Activated T-cell treated with anti-CD3 and anti-CD28 coated beads for 1 hour (primary cell): Measurements from ENCODE around the gene CREG2.
A peak's percentile ranks its signal among the peaks of the same experiment; 100 is the strongest.

Experiments used
- DNase-seq: peaks from one replicate; pipeline ENCODE4 v3.0.0-alpha.2; 2020; ENCODE audit warnings: low read depth

The CREG2 gene, protein sequence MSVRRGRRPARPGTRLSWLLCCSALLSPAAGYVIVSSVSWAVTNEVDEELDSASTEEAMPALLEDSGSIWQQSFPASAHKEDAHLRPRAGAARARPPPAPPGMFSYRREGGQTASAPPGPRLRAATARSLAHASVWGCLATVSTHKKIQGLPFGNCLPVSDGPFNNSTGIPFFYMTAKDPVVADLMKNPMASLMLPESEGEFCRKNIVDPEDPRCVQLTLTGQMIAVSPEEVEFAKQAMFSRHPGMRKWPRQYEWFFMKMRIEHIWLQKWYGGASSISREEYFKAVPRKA

DNA sequence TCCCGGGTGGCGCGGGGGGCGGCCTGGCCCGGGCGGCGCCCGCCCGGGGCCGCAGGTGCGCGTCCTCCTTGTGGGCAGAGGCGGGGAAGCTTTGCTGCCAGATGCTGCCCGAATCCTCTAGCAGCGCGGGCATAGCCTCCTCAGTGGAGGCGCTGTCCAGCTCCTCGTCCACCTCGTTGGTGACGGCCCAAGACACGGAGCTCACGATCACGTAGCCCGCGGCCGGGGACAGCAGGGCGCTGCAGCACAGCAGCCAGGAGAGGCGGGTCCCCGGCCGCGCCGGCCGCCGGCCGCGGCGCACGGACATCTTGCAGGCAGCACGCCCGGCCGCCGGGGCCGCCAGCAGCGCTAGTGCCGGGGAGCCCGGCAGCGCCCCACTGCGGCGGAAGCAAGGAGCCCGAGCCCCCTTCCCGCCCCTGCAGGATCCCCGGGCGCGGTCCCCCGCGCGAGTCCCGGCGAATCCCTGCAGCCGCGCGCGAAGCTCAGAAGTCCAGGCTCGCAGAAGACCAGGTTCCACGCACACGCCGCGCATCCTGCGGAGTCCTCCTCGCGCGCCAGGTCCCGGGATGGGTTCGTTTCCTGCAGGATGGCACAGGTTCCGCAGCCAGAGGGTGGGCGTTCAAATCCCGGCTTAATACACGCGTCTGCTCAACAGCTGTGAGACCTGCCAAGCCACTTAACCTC lies at the start of gene CREG2:
CREG2 (minus strand) TSS at position 353 of the 684 bp plus-strand sequence; CDS start at position 307, 46 bp downstream.
- DNase-seq, result peak; percentile 28

DNA sequence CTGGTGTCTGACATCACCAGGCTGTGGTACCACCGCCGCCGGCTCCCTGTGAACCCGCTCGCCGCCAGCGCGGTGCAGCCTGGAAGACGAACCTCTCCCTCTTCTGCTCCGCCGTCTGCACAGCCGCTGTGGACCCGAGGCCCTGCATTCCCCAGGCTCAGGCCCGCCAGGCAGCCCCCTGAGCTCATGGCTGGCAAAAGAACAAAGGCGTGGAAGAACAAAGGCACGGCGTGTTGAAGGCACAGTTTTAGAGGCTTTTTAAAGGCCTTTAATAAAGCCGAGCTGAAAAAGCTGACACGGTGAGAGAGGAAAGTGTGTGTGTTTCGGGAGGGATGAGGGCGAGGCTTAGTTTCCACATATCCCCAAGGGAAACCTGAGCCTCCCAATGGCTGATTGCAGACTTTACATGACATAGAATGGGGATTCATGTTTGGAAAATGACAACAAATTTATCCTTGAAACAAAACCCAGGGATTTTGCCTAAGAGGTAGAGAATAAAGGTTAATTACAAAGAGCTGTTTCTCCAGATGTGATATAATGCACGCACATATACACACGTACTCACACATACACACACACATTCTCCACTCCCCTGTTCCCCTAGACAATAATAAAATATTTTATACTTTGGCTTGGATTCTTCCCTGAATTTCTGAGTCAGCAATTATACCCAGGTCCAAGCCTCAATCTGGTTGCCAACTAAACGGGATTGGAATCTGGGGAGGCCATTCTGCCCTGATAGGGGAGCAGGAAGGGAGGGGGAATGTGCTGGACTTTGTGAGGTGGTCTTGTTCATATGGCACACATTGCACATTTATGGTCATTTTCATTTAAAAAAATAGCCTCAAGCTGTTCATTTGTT lies 47.9 kb upstream of the CREG2 start:
- no peak for DNase-seq

DNA sequence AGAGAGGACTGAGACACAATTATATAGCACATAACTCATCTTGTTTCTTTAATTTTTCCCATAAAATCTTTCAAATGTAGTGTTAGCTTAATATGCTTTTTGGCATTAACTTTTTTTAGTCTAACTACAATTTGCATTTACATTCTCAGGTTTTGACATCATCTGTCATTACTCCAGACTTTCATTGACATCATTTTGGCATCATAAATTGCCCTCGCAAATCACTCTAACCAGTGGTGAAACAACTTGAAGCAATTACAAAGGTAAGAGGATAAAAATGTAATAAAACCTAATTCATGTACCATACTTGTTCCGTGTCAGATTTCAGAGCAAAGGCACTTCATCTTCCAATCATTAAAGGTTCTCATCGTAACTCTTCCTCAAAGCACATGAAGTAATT lies 46.2 kb upstream of the CREG2 start:
- no peak for DNase-seq

DNA sequence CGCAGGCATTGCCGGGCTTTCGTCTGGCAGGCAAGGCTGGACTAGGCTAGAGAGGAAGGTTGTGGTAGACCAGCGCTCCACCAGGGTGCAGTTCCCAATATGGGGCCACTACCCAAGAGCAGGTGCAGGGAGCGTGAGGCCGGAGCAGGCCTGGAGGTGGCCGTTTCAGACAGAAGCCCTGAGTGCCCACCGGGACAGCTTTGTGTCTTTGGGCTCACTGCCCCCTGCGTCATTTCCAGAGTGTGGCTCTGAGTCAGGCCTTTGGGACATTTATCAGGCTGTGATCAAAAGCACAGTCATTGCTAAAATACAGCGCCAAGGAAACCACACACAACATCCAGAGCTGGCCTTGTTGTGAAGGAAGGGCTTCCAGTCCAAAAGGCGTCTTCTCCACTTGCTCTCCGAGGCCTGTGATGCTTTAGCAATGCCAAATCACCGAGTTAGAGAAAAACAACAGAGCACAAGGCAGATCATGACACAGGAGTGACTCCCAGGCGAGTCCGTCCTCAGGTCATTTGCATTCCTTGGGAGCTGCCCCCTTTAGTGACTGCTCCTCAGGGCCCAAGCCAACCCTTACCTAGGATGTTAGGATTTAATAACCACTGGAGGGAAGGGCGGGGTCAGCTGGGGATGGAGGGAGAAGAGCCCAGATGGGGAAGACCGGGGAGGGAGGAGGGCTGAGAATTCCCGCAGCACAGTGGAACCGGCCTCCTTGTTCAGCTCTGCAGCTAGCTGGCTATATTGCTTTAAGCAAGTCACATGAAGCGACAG lies 45.3 kb upstream of the CREG2 start:
- no peak for DNase-seq

DNA sequence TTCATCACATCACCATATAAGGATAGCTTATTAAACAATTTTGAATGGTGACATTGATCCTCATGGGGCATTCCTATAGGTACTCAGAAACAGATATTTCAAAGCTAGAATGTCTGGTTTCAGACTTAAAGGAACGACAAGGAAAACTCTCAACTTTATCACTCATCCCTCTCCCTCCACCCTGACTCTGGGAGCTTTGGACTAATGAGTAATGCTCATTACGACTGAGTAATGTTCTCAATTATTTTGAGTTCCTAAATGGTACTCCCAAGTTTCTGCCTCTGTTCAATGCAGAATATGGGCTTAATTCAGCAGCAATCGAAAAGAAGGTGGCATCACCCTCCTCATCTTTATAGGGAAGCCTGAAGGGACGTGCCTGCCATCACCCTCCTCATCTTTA lies 44.2 kb upstream of the CREG2 start:
- no peak for DNase-seq

DNA sequence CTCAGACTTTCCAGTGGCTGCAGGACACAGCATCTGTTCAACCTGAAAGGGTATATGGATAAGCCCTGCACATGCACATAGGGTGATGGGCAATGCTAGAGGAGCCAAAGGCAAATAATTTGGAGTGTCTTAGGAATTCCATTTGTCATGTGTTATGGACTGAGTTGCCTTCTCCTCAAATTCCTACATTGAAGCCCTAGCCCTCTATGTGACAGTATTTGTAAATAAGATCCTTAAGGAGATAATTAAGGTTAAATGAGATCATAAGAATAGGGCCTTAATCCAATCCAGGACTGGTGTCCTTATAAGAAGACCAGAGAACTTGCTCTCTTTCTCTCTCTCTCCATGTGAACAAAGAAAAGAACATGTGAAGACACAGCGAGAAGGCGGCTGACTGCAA lies 42.9 kb upstream of the CREG2 start:
- no peak for DNase-seq

DNA sequence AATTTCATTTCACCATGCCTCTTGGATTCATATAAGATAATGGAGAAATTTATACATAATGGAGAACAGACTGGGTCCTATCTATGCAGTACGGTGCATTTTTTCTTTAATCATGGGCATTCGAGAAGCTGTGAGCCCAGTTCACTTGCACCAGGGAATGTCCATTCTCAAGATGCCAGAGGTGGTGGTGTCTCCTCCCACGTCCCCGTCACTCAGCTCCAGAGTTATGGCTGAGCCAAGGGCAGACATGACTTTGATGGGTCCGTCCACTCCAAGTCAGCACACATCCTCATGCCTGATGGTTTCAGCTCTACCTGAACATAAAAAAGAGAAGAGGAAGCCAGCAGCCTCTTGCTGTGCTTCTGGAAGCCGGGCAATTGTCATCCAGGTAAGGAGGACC lies 42.1 kb upstream of the CREG2 start:
- DNase-seq, result no peak

DNA sequence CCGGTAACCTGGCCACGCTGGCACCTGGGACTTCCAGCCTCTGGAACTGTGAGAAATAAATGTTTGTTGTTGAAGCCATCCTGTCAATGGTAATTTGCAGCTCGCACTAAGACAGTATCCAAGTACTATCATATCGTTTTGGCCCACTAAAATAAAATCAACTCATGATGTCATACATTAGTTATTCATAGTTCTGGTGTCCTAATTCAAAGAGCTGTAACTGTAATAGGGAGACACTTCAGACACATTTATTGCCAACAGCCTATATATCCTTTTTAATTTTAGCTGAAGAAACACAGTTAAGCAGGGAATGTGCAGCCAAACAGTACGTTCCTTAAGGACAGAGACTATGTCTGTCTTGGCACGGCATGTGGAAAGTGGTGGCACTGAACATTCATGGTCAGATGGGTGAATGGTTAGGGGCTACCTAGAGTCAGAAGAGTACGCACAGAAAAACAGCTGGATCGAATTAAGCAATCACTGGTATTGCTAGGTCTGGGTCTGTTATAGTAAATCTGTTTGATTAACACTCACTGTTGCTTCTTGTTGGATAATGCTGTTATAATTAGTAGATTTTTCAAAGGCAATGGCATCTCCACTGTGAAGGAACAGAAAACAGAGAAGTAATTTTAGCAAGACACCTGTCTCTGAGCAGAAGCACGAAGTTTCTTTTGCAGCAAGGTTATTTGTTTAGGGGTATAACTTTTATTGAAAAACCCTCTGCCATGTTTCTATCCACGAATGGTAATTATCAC lies 41.3 kb upstream of the CREG2 start:
- DNase-seq, result no peak

DNA sequence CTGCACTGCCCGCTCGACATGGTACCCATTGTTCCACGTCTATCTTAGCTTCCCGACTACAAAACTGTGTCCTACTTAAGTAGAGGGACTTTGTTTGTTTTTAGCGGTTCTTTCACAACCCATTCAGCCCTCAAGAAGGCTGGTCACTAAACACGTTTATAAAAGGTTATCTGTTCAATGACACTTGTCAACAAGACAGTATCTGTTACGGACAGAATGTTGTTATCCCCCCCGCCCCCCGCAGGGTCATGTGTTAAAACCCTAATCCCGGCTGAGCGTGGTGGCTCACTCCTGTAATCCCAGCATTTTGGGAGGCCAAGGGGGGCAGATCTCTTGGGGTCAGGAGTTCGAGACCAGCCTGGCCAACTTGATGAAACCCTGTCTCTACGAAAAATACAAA lies 40.4 kb upstream of the CREG2 start:
- no peak for DNase-seq

DNA sequence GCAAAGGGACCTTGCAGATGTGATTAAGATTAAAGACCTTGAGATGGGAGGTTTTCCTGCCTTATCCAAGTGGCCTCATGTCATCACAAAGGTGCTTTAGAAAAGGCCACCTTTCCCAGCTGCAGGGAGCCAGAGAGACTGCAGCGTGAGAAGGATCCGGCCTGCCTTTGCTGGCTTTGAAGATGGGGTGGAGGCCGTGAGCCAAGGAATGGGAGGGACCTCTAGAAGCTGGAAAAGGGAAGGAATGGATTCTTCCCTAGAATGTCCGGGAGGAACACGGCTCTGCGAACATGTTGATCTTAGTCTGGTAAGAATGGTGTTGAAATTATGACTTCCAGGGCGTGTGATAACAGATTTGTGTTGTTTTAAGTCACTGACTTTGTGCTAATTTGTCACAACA lies 39.9 kb upstream of the CREG2 start:
- DNase-seq, result no peak

DNA sequence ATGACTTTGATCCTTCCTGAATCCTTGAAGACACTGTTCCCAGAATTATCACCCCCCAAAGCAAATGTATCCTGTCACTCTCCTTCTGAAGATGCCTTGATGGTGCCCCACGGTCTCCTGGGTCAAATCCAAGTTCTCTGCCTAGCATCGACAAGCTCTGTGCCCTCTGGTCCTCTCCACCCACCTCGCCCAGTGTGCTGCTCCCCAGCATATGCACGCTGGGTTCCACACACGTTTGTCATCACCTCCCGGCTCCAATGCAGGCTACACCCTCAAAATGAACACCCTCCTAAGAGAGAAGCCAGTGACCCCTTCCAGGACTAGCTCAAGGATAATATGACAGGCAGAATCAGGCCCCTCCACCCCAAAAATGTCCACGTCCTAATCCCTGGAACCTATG lies 39.5 kb upstream of the CREG2 start:
- no peak for DNase-seq

DNA sequence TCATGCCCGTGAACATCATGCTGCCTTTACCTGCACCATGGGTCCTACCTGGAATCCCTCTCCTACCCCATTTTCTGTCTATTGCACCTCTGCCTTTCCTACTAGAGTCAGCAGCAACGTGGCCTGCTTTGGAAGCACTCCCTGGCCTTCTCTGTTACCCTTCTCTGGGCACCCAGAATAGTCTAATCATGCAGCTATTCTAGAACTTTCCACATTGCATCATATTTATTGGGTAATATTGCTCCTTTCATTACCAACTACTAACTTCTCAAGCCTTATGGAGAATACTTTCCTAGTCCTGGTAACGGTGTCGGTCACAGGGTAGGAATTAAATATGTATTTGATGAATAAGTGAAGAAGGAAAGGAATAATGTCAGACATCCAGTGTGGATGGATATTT lies 33.3 kb upstream of the CREG2 start:
- DNase-seq, result no peak

DNA sequence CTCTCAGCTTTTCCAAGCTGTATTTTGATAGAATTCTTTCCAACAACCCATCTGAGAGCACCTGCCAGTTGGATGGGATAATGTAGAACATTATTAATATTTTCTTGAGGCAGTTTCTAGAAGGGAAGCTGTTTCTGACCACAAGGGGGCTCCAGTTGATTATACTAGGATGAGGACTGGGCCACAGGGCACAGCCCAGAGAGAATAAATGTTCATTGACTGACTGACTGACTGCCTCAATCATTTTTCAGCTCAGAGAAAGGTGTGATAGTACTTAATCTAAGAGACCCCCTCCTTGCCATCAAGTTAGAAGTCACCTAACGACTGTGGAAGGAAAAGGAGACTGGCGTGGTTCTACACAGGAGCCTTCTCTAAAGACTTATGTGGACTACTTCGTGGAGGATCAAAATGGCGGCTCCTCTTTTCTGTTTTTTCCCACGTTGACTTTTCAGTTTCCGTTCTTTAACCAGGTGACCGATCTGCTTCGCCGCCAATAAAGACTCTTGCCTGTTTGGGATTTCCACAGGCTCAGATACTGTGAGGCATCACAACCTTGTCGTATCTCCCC lies 31.9 kb upstream of the CREG2 start:
- DNase-seq, result peak; percentile 42

DNA sequence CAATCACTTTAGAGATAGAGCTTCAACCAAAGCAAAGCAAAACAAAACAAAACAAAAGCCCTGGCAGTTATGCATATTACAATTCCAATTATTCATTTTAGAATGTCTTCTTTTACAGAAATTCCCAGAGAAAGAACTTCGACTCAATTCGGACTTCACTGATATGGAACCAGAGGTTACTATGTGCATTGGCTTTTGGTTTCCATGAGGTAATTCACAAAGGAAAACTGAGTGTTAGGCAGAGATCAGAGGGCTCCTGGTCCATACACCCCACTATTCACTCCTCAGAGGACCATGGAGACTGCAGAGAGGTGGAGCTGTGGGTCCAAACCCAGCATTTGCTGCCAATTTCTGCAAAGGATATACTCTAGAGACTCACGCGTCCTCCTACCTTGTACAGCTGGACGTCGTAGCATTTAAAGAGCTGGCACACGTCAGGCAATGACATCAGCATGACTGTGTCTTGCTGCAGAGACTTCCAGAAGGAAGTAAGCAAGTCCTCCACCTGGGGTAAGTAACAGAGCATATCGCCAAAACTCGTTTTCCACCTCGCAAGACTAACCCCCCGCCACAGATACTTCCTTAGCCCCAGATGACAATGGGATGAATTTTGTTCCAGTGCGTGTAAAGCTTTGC lies 31.3 kb upstream of the CREG2 start:
- DNase-seq, result no peak

DNA sequence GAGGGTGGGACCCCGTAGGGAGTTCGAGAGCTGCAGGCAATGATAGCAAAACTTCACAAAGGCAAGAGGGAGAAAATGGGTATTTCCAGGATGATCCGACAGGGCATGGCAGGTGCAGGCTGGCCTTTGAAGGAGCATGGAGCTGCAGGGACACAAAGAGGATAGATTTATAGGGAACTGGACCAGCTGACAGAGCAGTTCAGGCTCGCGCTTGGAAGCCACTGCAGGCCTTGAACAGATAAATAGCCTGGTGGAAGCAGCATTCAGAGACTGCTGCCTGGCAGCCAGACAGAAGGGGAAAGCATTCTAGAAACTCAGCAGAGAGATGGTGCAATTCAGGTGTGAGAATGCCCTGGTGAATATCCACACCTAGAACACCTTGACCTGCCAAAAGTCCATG lies 29.3 kb upstream of the CREG2 start:
- DNase-seq, result no peak

DNA sequence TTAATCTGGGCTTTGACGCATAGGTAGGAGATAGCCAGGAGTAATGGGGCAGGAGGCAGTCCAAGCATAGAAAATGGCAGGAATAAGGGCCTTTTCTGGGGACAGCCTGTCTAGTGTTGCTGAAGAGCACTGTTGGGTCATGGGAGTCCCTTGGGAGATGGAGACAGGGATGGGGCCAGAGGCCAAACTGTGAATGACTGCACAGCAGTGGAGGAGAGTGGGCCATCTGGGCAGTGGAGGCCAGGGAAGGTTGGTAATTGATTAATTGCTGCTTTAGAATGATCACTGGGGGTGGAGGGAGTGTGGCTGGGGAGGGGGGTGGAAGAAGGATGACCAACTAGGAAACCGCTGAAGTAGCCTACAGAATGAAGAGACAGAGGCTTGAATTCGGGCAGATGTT lies 28.6 kb upstream of the CREG2 start:
- DNase-seq, result no peak

DNA sequence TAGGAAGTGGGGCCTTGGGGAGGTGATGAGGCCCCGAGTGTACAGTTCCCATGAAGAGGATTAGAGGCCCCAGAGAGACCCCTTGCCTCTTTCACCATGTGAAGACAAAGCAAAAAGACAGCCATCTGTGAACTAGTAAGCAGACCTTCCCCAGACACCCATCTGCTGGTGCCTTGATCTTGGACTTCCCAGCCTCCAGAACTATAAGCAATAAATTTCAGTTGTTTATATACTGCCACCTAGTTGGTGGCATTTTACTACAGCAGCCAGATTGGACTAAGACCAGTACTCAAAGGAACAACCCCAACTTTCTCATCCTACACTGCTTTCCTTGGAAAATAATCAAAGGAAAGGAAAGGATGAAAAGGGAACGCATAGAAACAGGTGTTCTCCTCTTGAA lies 27.9 kb upstream of the CREG2 start:
- no peak for DNase-seq

DNA sequence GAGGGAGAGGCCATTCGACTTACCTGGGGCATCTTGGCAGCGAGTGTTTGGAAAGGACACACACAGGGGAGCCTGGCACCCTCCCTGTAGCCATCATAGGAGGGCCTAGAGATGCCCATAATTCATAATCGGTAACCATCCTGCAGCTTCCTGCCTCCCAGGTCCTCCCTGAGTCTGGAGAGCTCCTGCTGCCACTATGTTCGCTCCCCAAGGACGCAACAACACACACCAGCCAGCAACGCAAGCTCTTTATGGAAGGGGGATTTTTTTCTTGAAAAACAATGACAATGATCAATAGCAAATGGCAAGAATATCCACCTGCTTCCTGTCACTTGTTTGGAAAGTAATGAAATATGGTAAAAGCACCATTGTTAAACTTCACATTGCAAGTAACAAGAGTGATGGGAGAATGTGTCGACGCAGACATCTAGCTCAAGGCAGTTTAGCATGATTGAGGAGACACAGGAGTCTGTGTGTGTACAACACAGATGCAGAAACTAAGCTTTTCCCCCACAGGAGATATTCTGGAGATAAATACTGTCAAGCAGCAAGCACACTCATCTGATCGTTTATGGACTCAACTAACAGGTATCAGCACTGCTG lies 24.9 kb upstream of the CREG2 start:
- DNase-seq, result no peak

DNA sequence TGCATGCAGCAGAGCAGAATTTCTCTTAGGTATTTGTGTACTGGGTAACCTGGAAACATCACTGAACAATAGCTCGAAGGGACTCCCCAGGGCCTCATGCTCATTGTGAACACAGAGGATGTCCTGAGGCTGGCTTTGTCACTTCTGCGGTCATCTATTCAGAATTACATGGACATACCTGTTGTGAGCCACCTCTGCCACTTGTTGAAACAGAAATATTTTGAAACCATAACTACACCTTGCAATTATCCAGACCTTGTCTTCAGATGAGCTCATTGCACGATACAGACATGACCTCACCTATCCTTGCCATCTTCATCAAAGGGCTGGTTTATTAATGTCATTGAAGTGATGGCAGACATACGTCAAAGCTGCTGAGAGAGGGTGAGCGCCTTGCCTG lies 23.4 kb upstream of the CREG2 start:
- no peak for DNase-seq

DNA sequence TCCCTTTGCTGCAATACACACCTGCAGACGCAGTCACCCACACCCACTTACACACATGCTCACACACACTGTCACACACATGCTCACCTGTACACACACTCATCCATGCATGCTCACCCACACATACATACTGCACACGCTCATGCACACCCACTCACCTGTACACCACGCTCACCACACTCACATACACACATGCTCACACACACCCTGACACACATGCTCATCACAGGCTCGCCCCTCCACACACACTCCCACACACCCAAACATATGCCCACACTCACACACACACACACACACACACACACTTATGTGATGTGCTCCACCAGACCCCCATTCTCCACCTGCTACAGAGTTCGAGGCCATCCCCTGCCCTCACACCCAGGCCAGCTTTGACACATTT lies 22.8 kb upstream of the CREG2 start:
- DNase-seq, result no peak
